Trophoblast cell (in vitro differentiated cells and primary cell): ENCODE data around the gene CHD1.

Experiments
- DNase-seq, 2 donors: peaks; one replicate each; pipeline ENCODE4 v3.0.0-alpha.2; 2016
- H2AFZ ChIP-seq: 2 replicates; pipeline ENCODE4 v1.6.1; 2013; ENCODE audit warnings: low read length, moderate library complexity, mild to moderate bottlenecking; ENCODE audit not compliant: insufficient read depth, poor library complexity
- H2AK5ac ChIP-seq: 2 replicates; pipeline ENCODE4 v1.6.1; 2013; ENCODE audit warnings: mild to moderate bottlenecking, low read length
- H2BK120ac ChIP-seq: 2 replicates; pipeline ENCODE4 v1.6.1; 2013; ENCODE audit warnings: low read length, mild to moderate bottlenecking, moderate library complexity; ENCODE audit not compliant: insufficient read depth, poor library complexity
- H2BK12ac ChIP-seq: 2 replicates; pipeline ENCODE4 v1.6.1; 2013; ENCODE audit warnings: mild to moderate bottlenecking, low read length, moderate library complexity
- H2BK5ac ChIP-seq: 2 replicates; pipeline ENCODE4 v1.6.1; 2013; ENCODE audit warnings: low read length, low read depth, moderate library complexity, mild to moderate bottlenecking; ENCODE audit not compliant: poor library complexity
- H3K14ac ChIP-seq: 2 replicates; pipeline ENCODE4 v1.6.1; 2013; ENCODE audit warnings: mild to moderate bottlenecking, low read length
- H3K18ac ChIP-seq: 2 replicates; pipeline ENCODE4 v1.6.1; 2013; ENCODE audit warnings: mild to moderate bottlenecking, low read length
- H3K23ac ChIP-seq: 2 replicates; pipeline ENCODE4 v1.6.1; 2013; ENCODE audit warnings: low read length
- H3K27ac ChIP-seq: 2 replicates; pipeline ENCODE4 v1.5.1; 2013; ENCODE audit warnings: low read depth, mild to moderate bottlenecking, inconsistent platforms, low read length, moderate library complexity
- H3K27me3 ChIP-seq: 2 replicates; pipeline ENCODE4 v1.6.1; 2013; ENCODE audit warnings: inconsistent platforms, mild to moderate bottlenecking, low read length, moderate library complexity; ENCODE audit not compliant: insufficient read depth
- H3K36me3 ChIP-seq, 2 experiments: 1 replicate in 1 of 2; 2 replicates in 1 of 2; pipeline ENCODE4 v1.6.1; 2013; ENCODE audit warnings: low read length in 2 of 2, mild to moderate bottlenecking in 2 of 2, moderate library complexity in 1 of 2; ENCODE audit not compliant: insufficient read depth in 2 of 2, control insufficient read depth in 1 of 2
- H3K4ac ChIP-seq: 2 replicates; pipeline ENCODE4 v1.6.1; 2013; ENCODE audit warnings: low read depth, mild to moderate bottlenecking, low read length, moderate library complexity
- H3K4me1 ChIP-seq, 2 experiments: 1 replicate in 1 of 2; 2 replicates in 1 of 2; pipeline ENCODE4 v1.6.1; 2013; ENCODE audit warnings: low read length in 2 of 2, mild to moderate bottlenecking in 2 of 2, moderate library complexity in 1 of 2; ENCODE audit not compliant: insufficient read depth in 2 of 2, control insufficient read depth in 1 of 2
- H3K4me2 ChIP-seq: 2 replicates; pipeline ENCODE4 v1.6.1; 2013; ENCODE audit warnings: inconsistent platforms, mild to moderate bottlenecking, low read length, moderate library complexity
- H3K4me3 ChIP-seq: 2 replicates; pipeline ENCODE4 v1.5.1; 2013; ENCODE audit warnings: mild to moderate bottlenecking, low read depth, low read length, inconsistent platforms
- H3K79me1 ChIP-seq: one replicate; pipeline ENCODE4 v1.6.1; 2013; ENCODE audit warnings: low read length
- H3K79me2 ChIP-seq: 2 replicates; pipeline ENCODE4 v1.6.1; 2013; ENCODE audit warnings: low read length, mild to moderate bottlenecking; ENCODE audit not compliant: control insufficient read depth, insufficient read depth, poor library complexity
- H3K9ac ChIP-seq: 2 replicates; pipeline ENCODE4 v1.6.1; 2013; ENCODE audit warnings: mild to moderate bottlenecking, low read length
- H3K9me3 ChIP-seq: 2 replicates; pipeline ENCODE4 v1.6.1; 2013; ENCODE audit warnings: low read depth, mild to moderate bottlenecking, control low read depth, inconsistent platforms, low read length; ENCODE audit not compliant: insufficient read depth
- H4K12ac ChIP-seq: 2 replicates; pipeline ENCODE4 v1.6.1; 2013; ENCODE audit warnings: low read depth, mild to moderate bottlenecking, low read length, moderate library complexity
- H4K8ac ChIP-seq: 2 replicates; pipeline ENCODE4 v1.6.1; 2013; ENCODE audit warnings: low read depth, mild to moderate bottlenecking, low read length, moderate library complexity
- H4K91ac ChIP-seq: one replicate; pipeline ENCODE4 v1.6.1; 2013; ENCODE audit warnings: low read depth, mild to moderate bottlenecking, low read length, moderate library complexity
- WGBS: extraction: QIAGEN DNeasy Blood & Tissue Kit; methylation state at CpG from one replicate; pipeline ENCODE4 v1.1.7; 2013; ENCODE audit warnings: missing lambda C conversion rate; ENCODE audit not compliant: insufficient read length, insufficient coverage; ENCODE audit errors: extremely low coverage; 5-methylcytosine and 5-hydroxymethylcytosine counted together

CHD1 gene

DNA sequence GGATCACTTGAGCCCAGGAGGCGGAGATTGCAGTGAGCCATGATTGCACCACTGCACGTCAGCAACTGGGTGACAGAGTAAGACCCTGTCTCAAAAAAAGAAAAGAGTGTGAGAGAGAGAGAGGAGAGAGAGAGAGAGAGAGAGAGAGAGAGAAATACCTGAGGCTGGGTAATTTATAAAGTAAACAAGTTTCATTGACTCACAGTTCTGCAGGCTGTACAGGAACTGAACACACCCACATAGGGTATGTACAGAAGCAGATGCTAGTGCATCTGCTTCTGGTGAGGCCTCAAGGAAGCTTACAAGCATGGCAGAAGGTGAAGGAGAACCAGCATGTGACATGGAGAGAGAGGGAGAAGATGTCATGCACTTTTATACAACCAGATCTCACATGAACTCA lies 46.4 kb upstream of the CHD1 start:
- H3K36me3 ChIP-seq: no peaks in the 10 kb centered on the region
- no peak overlapping the region for H3K18ac ChIP-seq
- H3K27me3 ChIP-seq: no peaks in the 10 kb centered on the region
- H3K4me3 ChIP-seq: no peak overlapping the region
- H2BK5ac ChIP-seq: no peak overlapping the region
- no peak overlapping the region for H2BK12ac ChIP-seq
- no peaks in the 10 kb centered on the region for H3K4me1 ChIP-seq
- no peak overlapping the region for H3K9ac ChIP-seq
- peak in 1 of 2 donors; percentile 20 for DNase-seq
- no CpG with 5 or more reads among the region's 2 CpGs for WGBS
- no peak overlapping the region for H3K4ac ChIP-seq
- no peak overlapping the region for H3K27ac ChIP-seq
- no peak overlapping the region for H3K4me2 ChIP-seq
- H3K23ac ChIP-seq: no peak overlapping the region
- no peak overlapping the region for H4K12ac ChIP-seq
- H2AFZ ChIP-seq: no peak overlapping the region
- H3K79me2 ChIP-seq: no peaks in the 10 kb centered on the region
- H2AK5ac ChIP-seq: no peak overlapping the region
- no peaks in the 10 kb centered on the region for H3K79me1 ChIP-seq
- H4K8ac ChIP-seq: no peak overlapping the region
- no peaks in the 10 kb centered on the region for H3K9me3 ChIP-seq
- no peak overlapping the region for H2BK120ac ChIP-seq
- no peak overlapping the region for H3K14ac ChIP-seq
- H4K91ac ChIP-seq: no peak overlapping the region

DNA sequence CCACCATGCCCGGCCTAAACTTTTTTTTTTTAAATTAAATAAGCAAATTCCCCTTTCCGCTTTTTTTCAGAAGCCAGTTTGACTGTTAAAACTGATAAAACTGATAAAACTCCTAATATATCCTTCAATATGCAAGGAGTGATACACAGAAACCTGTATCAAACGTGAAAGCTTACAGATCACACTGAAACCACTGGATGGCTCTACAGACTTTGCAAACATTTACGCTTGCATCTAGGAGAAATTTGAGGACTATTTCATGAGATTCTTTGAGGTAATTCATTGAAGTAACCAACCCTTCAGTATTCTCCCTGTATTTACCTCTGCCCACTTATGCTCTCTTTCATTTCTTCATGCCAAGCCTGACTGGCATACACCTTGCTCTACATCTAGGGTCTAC lies 40.6 kb upstream of the CHD1 start:
- H3K4me1 ChIP-seq: no peaks in the 10 kb centered on the region
- H4K12ac ChIP-seq: no peak overlapping the region
- no peaks in the 10 kb centered on the region for H3K79me2 ChIP-seq
- H3K14ac ChIP-seq: no peak overlapping the region
- H3K9ac ChIP-seq: no peak overlapping the region
- no peak overlapping the region for H3K23ac ChIP-seq
- no peak overlapping the region for H4K8ac ChIP-seq
- H2AK5ac ChIP-seq: no peak overlapping the region
- H2BK5ac ChIP-seq: no peak overlapping the region
- no peak overlapping the region for H2AFZ ChIP-seq
- H3K4me2 ChIP-seq: no peak overlapping the region
- H3K4me3 ChIP-seq: no peak overlapping the region
- H3K4ac ChIP-seq: no peak overlapping the region
- no peaks in the 10 kb centered on the region for H3K9me3 ChIP-seq
- no peak overlapping the region for H2BK120ac ChIP-seq
- no peaks in the 10 kb centered on the region for H3K79me1 ChIP-seq
- H4K91ac ChIP-seq: no peak overlapping the region
- no peak for DNase-seq
- H2BK12ac ChIP-seq: no peak overlapping the region
- H3K27me3 ChIP-seq: no peaks in the 10 kb centered on the region
- no peaks in the 10 kb centered on the region for H3K36me3 ChIP-seq
- H3K18ac ChIP-seq: no peak overlapping the region
- no CpG with 5 or more reads among the region's 4 CpGs for WGBS
- no peak overlapping the region for H3K27ac ChIP-seq

DNA sequence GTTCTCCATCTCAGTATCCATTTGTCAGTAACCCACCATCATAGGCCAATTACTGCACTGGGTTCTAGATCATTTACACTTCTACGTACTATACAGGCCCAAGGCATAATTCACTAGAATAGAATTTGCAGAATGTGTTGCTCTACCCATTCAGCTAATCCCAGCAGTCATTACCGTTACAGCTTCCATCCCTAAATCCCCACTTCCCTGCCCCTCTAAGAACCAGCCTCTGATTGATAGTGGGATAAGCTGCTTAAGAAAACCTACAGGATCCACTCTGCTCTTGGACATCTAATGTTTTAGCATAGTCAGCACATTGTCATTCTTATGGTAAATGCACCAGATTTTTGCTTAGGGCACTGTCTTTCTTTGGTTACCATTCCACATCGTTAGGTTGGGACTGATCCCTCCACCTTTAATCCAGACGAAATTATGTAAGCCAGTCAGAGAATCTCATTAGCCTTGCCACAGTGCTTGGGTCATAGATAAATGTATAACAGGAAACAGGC lies 39.3 kb upstream of the CHD1 start:
- Histone ChIP-seq H3K9ac (no peak overlapping the region), H3K14ac (no peak overlapping the region), H3K27me3 (no peaks in the 10 kb centered on the region), H4K12ac (no peak overlapping the region), H3K79me1 (no peaks in the 10 kb centered on the region), H3K4me2 (no peak overlapping the region), H2BK12ac (no peak overlapping the region), H3K27ac (no peak overlapping the region), H3K18ac (no peak overlapping the region), H3K79me2 (no peaks in the 10 kb centered on the region), H3K9me3 (no peaks in the 10 kb centered on the region), H4K8ac (no peak overlapping the region), H2BK5ac (no peak overlapping the region), H3K36me3 (no peaks in the 10 kb centered on the region), H3K4me3 (no peak overlapping the region), H3K4ac (no peak overlapping the region), H2AK5ac (no peak overlapping the region), H3K4me1 (no peaks in the 10 kb centered on the region), H4K91ac (no peak overlapping the region), H2BK120ac (no peak overlapping the region), H2AFZ (no peak overlapping the region), H3K23ac (no peak overlapping the region)
- peak in 1 of 2 donors; percentile 17 for DNase-seq
- no CpG with 5 or more reads among the region's 4 CpGs for WGBS

DNA sequence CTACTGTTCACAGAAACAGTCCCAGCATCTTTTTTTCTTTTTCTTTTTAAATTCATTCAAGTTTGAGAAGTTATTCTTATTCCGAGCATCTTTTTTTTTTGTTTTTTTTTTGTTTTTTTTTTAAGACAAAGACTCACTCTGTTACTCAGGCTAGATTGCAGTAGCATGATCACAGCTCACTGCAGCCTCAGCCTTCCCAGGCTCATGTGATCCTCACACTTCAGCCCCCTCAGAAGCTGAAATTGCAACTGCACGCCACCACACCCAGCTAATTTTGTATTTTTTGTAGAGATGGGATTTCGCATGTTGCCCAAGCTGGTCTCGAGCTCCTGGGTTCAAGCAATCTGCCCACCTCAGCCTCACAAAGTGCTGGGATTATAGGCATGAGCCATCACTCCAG lies 36.4 kb upstream of the CHD1 start:
- no peak overlapping the region for H3K4ac ChIP-seq

More for the DNA sequence above, 36.4 kb upstream of the CHD1 start:
- H2AFZ ChIP-seq: no peak overlapping the region
- no peak overlapping the region for H2BK120ac ChIP-seq
- no peak overlapping the region for H3K18ac ChIP-seq
- no peaks in the 10 kb centered on the region for H3K79me2 ChIP-seq
- no peak overlapping the region for H2BK12ac ChIP-seq
- no CpG with 5 or more reads among the region's 4 CpGs for WGBS
- no peaks in the 10 kb centered on the region for H3K4me1 ChIP-seq
- H4K8ac ChIP-seq: no peak overlapping the region
- no peak overlapping the region for H3K4me2 ChIP-seq
- H3K9ac ChIP-seq: no peak overlapping the region
- H2BK5ac ChIP-seq: no peak overlapping the region
- H2AK5ac ChIP-seq: no peak overlapping the region
- no peaks in the 10 kb centered on the region for H3K27me3 ChIP-seq
- H3K27ac ChIP-seq: no peak overlapping the region
- H3K23ac ChIP-seq: no peak overlapping the region
- H4K91ac ChIP-seq: no peak overlapping the region
- no peak for DNase-seq
- no peak overlapping the region for H3K4me3 ChIP-seq
- H4K12ac ChIP-seq: no peak overlapping the region
- no peaks in the 10 kb centered on the region for H3K36me3 ChIP-seq
- H3K79me1 ChIP-seq: no peaks in the 10 kb centered on the region
- no peaks in the 10 kb centered on the region for H3K9me3 ChIP-seq
- H3K14ac ChIP-seq: no peak overlapping the region
